Adrenal gland (tissue), 5 donors: Measurements from ENCODE around the gene EIF4G3.

Experiments
- CTCF ChIP-seq, 6 experiments: fragments of 450-650 bp in 4 of 6; fragments of 200-600 bp in 2 of 6; sonication (generic) in 1 of 6; IDR thresholded peaks; 1 replicate in 5 of 6; 2 replicates in 1 of 6; pipeline versions ENCODE4 v1.5.1 to v1.8.0; 2016 to 2021; ENCODE audit warnings: antibody characterized with exemption in 6 of 6, mild to moderate bottlenecking in 2 of 6, moderate library complexity in 1 of 6
- POLR2A ChIP-seq, 2 donors: fragments of 450-650 bp; IDR thresholded peaks; one replicate each; pipeline ENCODE4 v1.6.1; 2017; ENCODE audit warnings: antibody characterized with exemption in 2 of 2, mild to moderate bottlenecking in 2 of 2, moderate library complexity in 1 of 2
- donor health status: DM: no; HTN: no; CAD: no.

- TF ChIP-seq CTCF (IDR thresholded peaks at IDR 0.05) (no peak), POLR2A (IDR thresholded peaks at IDR 0.05) (no peak)
Observed at GRCh38 chr1:20974069-20974468, 202.6 kb downstream of the EIF4G3 start.
